Thyroid gland (tissue), 4 donors: ENCODE measurements around the gene FZD2. TPM values are rescaled to one million over a fixed set of nuclear protein-coding genes. Genes with fewer than 3 reads are reported as not detected.
"Not testable (repeated sequence)": the region's sequence is repeated elsewhere in the genome, so short reads cannot be mapped to it uniquely, and the experiment has no call there.

ENCODE experiments used
- DNase-seq, 2 donors: peaks; one replicate each; pipeline ENCODE4 v3.0.0-alpha.2; 2019
- H3K27ac ChIP-seq, 3 donors: fragments of 200-600 bp; sonication (generic); 1 replicate in 2 of 3; 2 replicates in 1 of 3; pipeline ENCODE4 v1.5.1; 2016 to 2019; ENCODE audit warnings: mild to moderate bottlenecking in 1 of 3, moderate library complexity in 1 of 3
- H3K27me3 ChIP-seq: fragments of 200-600 bp; sonication (generic); one replicate; pipeline ENCODE4 v1.5.1; 2019
- H3K36me3 ChIP-seq, 2 donors: fragments of 200-600 bp; sonication (generic); one replicate each; pipeline ENCODE4 v1.5.1; 2016 to 2019
- H3K4me1 ChIP-seq, 2 donors: fragments of 200-600 bp; sonication (generic); one replicate each; pipeline ENCODE4 v1.5.1; 2017 to 2019
- H3K4me3 ChIP-seq, 3 donors: fragments of 200-600 bp; sonication (generic); replicated peaks in 1 of 3; 1 replicate in 2 of 3; 2 replicates in 1 of 3; pipeline ENCODE4 v1.5.1; 2016; ENCODE audit warnings: mild to moderate bottlenecking in 1 of 3
- H3K9me3 ChIP-seq: fragments of 200-600 bp; sonication (generic); one replicate; pipeline ENCODE4 v1.5.1; 2017
- CTCF ChIP-seq, 6 experiments: fragments of 200-600 bp in 3 of 6; fragments of 450-650 bp in 3 of 6; sonication (generic) in 3 of 6; IDR thresholded peaks; one replicate each; pipeline ENCODE4 v1.5.1; 2016 to 2019; ENCODE audit warnings: antibody characterized with exemption in 6 of 6, mild to moderate bottlenecking in 2 of 6, inconsistent platforms in 1 of 6, moderate library complexity in 1 of 6
- POLR2A ChIP-seq, 2 donors: fragments of 450-650 bp; IDR thresholded peaks; one replicate each; pipeline ENCODE4 v1.6.1; 2017; ENCODE audit warnings: antibody characterized with exemption in 2 of 2, mild to moderate bottlenecking in 2 of 2, moderate library complexity in 1 of 2
- WGBS, 2 donors: methylation state at CpG; one replicate each; pipeline ENCODE4 v1.1.5; 2017; 5-methylcytosine and 5-hydroxymethylcytosine counted together
- intact Hi-C: fragments of 100-400 bp; cut with DNase I; formaldehyde crosslinking; loops from one replicate; pipeline ENCODE4 v1.15.1; 2023
- total RNA-seq, 4 donors: library from RNA; depleted of rRNA; stranded (reverse); fragments of >200 nt; gene quantifications; one replicate each; pipeline ENCODE4 v1.2.3, GENCODE V29; 2016

Gene FZD2
- total RNA-seq, 4 donors from 2014 or later: 1.8 to 7.1 (median 4.5) TPM

DNA sequence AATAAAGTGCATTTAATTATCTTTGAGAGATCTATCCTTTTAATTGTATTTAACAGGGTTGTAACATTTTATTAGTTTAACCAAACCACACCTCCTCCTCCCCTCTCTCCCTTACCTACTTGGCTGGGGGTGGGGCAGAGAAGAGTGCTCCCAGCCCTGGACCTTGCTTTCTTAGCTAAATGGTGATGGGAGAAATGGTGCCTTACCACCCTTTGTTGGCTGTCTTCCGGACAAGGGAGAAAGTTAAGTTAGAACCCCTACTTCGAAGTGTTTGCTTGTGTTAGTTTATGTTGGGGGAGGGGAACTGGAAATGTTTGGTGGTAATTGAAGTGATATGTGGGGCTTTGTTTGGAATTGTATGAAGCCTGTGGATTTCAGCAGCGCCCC is 3.9 kb downstream of the FZD2 start:
- 66 to 68% methylated on average over 3 of the region's 3 CpGs for WGBS, 2 donors
- H3K27me3 ChIP-seq: no peaks in the 10 kb centered on the region
- intact Hi-C loops: no loop called here
- H3K27ac ChIP-seq: no peak overlapping the region
- TF ChIP-seq POLR2A (IDR thresholded peaks at IDR 0.05): no peak
- TF ChIP-seq CTCF (IDR thresholded peaks at IDR 0.05): no peak
- DNase-seq: no peak
- peaks cover 0 to 11% of the 10 kb centered on the region in 2 donors for H3K4me1 ChIP-seq
- no peak overlapping the region for H3K4me3 ChIP-seq
- H3K36me3 ChIP-seq: no peaks in the 10 kb centered on the region
- H3K9me3 ChIP-seq: no peaks in the 10 kb centered on the region

GRCh38 chr17:44564429-44564828 is 7.1 kb downstream of the FZD2 start:
- intact Hi-C loops: no loop called here
- Histone ChIP-seq H3K27ac (no peak overlapping the region), H3K27me3 (no peaks in the 10 kb centered on the region), H3K9me3 (no peaks in the 10 kb centered on the region), H3K4me1 (no peaks in the 10 kb centered on the region), H3K36me3 (no peaks in the 10 kb centered on the region), H3K4me3 (no peak overlapping the region)
- DNase-seq: no peak
- TF ChIP-seq POLR2A (IDR thresholded peaks at IDR 0.05) (no peak), CTCF (IDR thresholded peaks at IDR 0.05) (no peak)
- WGBS, 2 donors: 75 to 81% methylated on average over 7 of the region's 7 CpGs

- no peak for DNase-seq
- Histone ChIP-seq H3K27ac (no peak overlapping the region), H3K4me1 (no peaks in the 10 kb centered on the region), H3K4me3 (no peak overlapping the region), H3K27me3 (no peaks in the 10 kb centered on the region), H3K36me3 (no peaks in the 10 kb centered on the region), H3K9me3 (no peaks in the 10 kb centered on the region)
- TF ChIP-seq CTCF (IDR thresholded peaks at IDR 0.05): no peak
- no peak for TF ChIP-seq POLR2A (IDR thresholded peaks at IDR 0.05)
- intact Hi-C loops: no loop called here
- 86 to 87% methylated on average over 14 of the region's 14 CpGs for WGBS, 2 donors
Observed at GRCh38 chr17:44565866-44566443, 8.7 kb downstream of the FZD2 start.

GRCh38 chr17:44568311-44568944 is 11.1 kb downstream of the FZD2 start:
- H3K27ac ChIP-seq, H3K27me3 ChIP-seq, H3K4me1 ChIP-seq, intact Hi-C loops, H3K9me3 ChIP-seq, H3K36me3 ChIP-seq, H3K4me3 ChIP-seq, DNase-seq: not testable (repeated sequence)
- WGBS, 2 donors: 84 to 89% methylated on average over 5 to 7 of the region's 23 CpGs

DNA sequence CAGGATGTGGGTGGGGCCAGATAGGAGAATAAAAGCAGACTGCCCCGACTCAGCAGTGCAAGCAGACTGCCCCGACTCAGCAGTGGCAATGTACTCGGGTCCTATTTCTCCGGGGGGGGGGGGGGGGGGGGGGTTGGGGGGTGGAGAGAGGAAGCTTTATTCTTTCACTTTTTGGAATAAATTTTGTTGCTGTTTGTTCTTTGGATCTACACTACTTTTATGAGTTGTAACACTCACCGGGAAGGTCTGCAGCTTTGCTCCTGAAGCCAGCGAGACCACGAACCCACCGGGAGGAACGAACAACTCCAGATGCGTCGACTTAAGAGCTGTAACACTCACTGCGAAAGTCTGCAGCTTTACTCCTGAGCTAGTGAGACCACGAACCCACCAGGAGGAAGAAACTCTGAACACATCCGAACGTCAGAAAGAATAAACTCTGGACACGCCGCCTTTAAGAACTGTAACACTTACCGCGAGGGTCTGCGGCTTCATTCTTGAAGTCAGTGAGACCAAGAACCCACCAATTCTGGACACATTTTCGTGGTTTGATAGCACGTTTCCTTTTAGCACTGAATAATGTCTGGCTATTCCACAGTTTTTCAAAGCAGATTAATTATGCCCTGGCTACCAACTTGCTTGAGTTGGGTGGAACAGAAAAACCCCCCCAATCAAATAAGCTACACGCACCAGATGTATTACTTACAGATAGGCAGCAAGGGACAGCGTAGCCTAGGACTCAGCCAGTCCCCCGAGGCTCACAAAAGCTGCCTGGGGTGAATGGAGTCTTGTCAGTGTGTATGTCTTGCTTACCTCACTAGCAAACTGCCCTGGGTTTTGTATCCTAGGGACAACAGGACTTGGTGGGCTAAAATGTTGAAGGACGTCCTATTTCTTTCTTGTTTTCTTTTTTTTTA is 11.9 kb downstream of the FZD2 start:
- Histone ChIP-seq H3K27ac (no peak overlapping the region), H3K9me3 (no peaks in the 10 kb centered on the region), H3K4me3 (no peak overlapping the region), H3K4me1 (no peaks in the 10 kb centered on the region), H3K27me3 (no peaks in the 10 kb centered on the region), H3K36me3 (no peaks in the 10 kb centered on the region)
- WGBS, 2 donors: 82 to 86% methylated on average over 22 to 24 of the region's 26 CpGs
- no peak for DNase-seq
- TF ChIP-seq POLR2A (IDR thresholded peaks at IDR 0.05): no peak
- TF ChIP-seq CTCF (IDR thresholded peaks at IDR 0.05): no peak
- intact Hi-C loops: no loop called here
